WTC11 (cell line): ENCODE measurements around the gene GABRG1. TPM values are rescaled to one million over a fixed set of nuclear protein-coding genes. Genes with fewer than 3 reads are reported as not detected.

Source experiments
- ATAC-seq: fragments of 200-7000 bp; cut with Tn5 transposase; 2 replicates; pipeline ENCODE4 v1.10.0; 2021; ENCODE audit warnings: mild to moderate bottlenecking, moderate library complexity
- CTCF ChIA-PET: fragments of 300-600 bp; sonication (Branson Sonifier 250); formaldehyde crosslinking; loops from one replicate; lab custom pipeline; 2021; ENCODE audit warnings: antibody characterized with exemption; lab: Charles Lee
- POLR2A ChIA-PET: fragments of 350-600 bp; sonication (Branson Sonifier 250); formaldehyde crosslinking; loops from one replicate; lab custom pipeline; 2021; ENCODE audit warnings: antibody characterized with exemption; lab: Charles Lee
- DNase-seq: peaks from one replicate; pipeline ENCODE4 v3.0.0; 2021; ENCODE audit warnings: low spot score
- H3K27ac Mint-ChIP-seq: 2 replicates; pipeline ENCODE4 v1.8.0; 2021; ENCODE audit warnings: mixed read lengths
- H3K27me3 Mint-ChIP-seq: 2 replicates; pipeline ENCODE4 v1.8.0; 2021; ENCODE audit warnings: low read depth, mild to moderate bottlenecking, moderate library complexity, mixed read lengths
- H3K36me3 Mint-ChIP-seq: 2 replicates; pipeline ENCODE4 v1.8.0; 2021; ENCODE audit warnings: mixed read lengths
- H3K4me1 Mint-ChIP-seq: 2 replicates; pipeline ENCODE4 v1.8.0; 2022; ENCODE audit warnings: mixed read lengths
- H3K4me3 Mint-ChIP-seq: 2 replicates; pipeline ENCODE4 v1.8.0; 2021; ENCODE audit warnings: mild to moderate bottlenecking, moderate library complexity, mixed read lengths
- H3K9me3 Mint-ChIP-seq: 2 replicates; pipeline ENCODE4 v1.8.0; 2021; ENCODE audit warnings: mixed read lengths
- CBFB ChIP-seq: sonication (generic); formaldehyde crosslinking; IDR thresholded peaks from 2 replicates; pipeline ENCODE4 v1.8.1; 2022; ENCODE audit warnings: mild to moderate bottlenecking, low read depth, missing genetic modification reagents
- CREB1 ChIP-seq: sonication (generic); formaldehyde crosslinking; IDR thresholded peaks from 2 replicates; pipeline ENCODE4 v1.8.0; 2023; ENCODE audit warnings: mild to moderate bottlenecking, missing genetic modification reagents
- CREM ChIP-seq: sonication (generic); formaldehyde crosslinking; IDR thresholded peaks from 2 replicates; pipeline ENCODE4 v1.8.1; 2022; ENCODE audit warnings: mild to moderate bottlenecking, missing genetic modification reagents, moderate library complexity
- ERG ChIP-seq: fragments of 250-450 bp; sonication (Bioruptor Pico); IDR thresholded peaks from 2 replicates; pipeline ENCODE4 v1.8.0; 2021; ENCODE audit warnings: mild to moderate bottlenecking
- ESRRA ChIP-seq: sonication (generic); formaldehyde crosslinking; IDR thresholded peaks from 2 replicates; pipeline ENCODE4 v1.8.1; 2022; ENCODE audit warnings: mild to moderate bottlenecking, missing genetic modification reagents, borderline replicate concordance
- FOXK1 ChIP-seq: sonication (generic); formaldehyde crosslinking; IDR thresholded peaks from 2 replicates; pipeline ENCODE4 v1.8.0; 2022; ENCODE audit warnings: mild to moderate bottlenecking, moderate library complexity, missing genetic modification reagents
- GRHL2 ChIP-seq: fragments of 250-450 bp; sonication (Bioruptor Pico); IDR thresholded peaks from 2 replicates; pipeline ENCODE4 v1.8.0; 2022; ENCODE audit warnings: mild to moderate bottlenecking, moderate library complexity; ENCODE audit not compliant: insufficient replicate concordance, severe bottlenecking
- MLX ChIP-seq: sonication (generic); formaldehyde crosslinking; IDR thresholded peaks from 2 replicates; pipeline ENCODE4 v1.8.1; 2023; ENCODE audit warnings: mild to moderate bottlenecking, missing genetic modification reagents, moderate library complexity
- NFATC4 ChIP-seq: fragments of 250-450 bp; sonication (Bioruptor Pico); IDR thresholded peaks from 2 replicates; pipeline ENCODE4 v1.9.0; 2021; ENCODE audit warnings: mild to moderate bottlenecking
- NFE2L1 ChIP-seq: sonication (generic); formaldehyde crosslinking; IDR thresholded peaks from 2 replicates; pipeline ENCODE4 v1.8.1; 2023; ENCODE audit warnings: missing genetic modification reagents
- NR1H2 ChIP-seq: sonication (generic); formaldehyde crosslinking; IDR thresholded peaks from 2 replicates; pipeline ENCODE4 v1.9.0; 2021; ENCODE audit warnings: mild to moderate bottlenecking, moderate library complexity, missing genetic modification reagents
- RELA ChIP-seq: sonication (generic); formaldehyde crosslinking; IDR thresholded peaks from 2 replicates; pipeline ENCODE4 v1.8.1; 2022; ENCODE audit warnings: missing genetic modification reagents, mild to moderate bottlenecking, borderline replicate concordance
- RORB ChIP-seq: fragments of 250-450 bp; sonication (Bioruptor Pico); IDR thresholded peaks from 2 replicates; pipeline ENCODE4 v1.9.0; 2021; ENCODE audit warnings: mild to moderate bottlenecking
- SMAD3 ChIP-seq: sonication (generic); formaldehyde crosslinking; IDR thresholded peaks from 2 replicates; pipeline ENCODE4 v1.8.0; 2022; ENCODE audit warnings: missing genetic modification reagents, mild to moderate bottlenecking, borderline replicate concordance
- ZNF121 ChIP-seq: sonication (generic); formaldehyde crosslinking; IDR thresholded peaks from 2 replicates; pipeline ENCODE4 v1.8.0; 2023; ENCODE audit warnings: missing genetic modification reagents
- ZNF219 ChIP-seq: sonication (generic); formaldehyde crosslinking; IDR thresholded peaks from 2 replicates; pipeline ENCODE4 v1.8.0; 2023; ENCODE audit warnings: missing genetic modification reagents, mild to moderate bottlenecking, borderline replicate concordance
- ZNF232 ChIP-seq: sonication (generic); formaldehyde crosslinking; IDR thresholded peaks from 2 replicates; pipeline ENCODE4 v1.8.0; 2022; ENCODE audit warnings: mild to moderate bottlenecking, missing genetic modification reagents
- ZNF317 ChIP-seq: sonication (generic); formaldehyde crosslinking; IDR thresholded peaks from 2 replicates; pipeline ENCODE4 v1.8.1; 2023; ENCODE audit warnings: low read depth, mild to moderate bottlenecking, moderate library complexity, missing genetic modification reagents, borderline replicate concordance
- ZNF671 ChIP-seq: fragments of 250-450 bp; sonication (Bioruptor Pico); IDR thresholded peaks from 2 replicates; pipeline ENCODE4 v1.8.0; 2021; ENCODE audit warnings: mild to moderate bottlenecking
- total RNA-seq: library from RNA; stranded (reverse); gene quantifications from 3 replicates; pipeline ENCODE4 v1.2.3, GENCODE V29; 2021
- TF ChIP-seq, protein P1 (sequence below): sonication (generic); formaldehyde crosslinking; IDR thresholded peaks from 2 replicates; pipeline ENCODE4 v1.8.1; 2022; ENCODE audit warnings: mild to moderate bottlenecking, missing genetic modification reagents, moderate library complexity, borderline replicate concordance
- TF ChIP-seq, protein P2 (sequence below): sonication (generic); formaldehyde crosslinking; IDR thresholded peaks from 2 replicates; pipeline ENCODE4 v1.8.0; 2023; ENCODE audit warnings: missing genetic modification reagents, mild to moderate bottlenecking, borderline replicate concordance
- TF ChIP-seq, protein P3 (sequence below): fragments of 250-450 bp; sonication (Bioruptor Pico); IDR thresholded peaks from 2 replicates; pipeline ENCODE4 v1.9.0; 2021; ENCODE audit warnings: mild to moderate bottlenecking
- TF ChIP-seq, protein P4 (sequence below): sonication (generic); formaldehyde crosslinking; conservative IDR thresholded peaks from 2 replicates; pipeline ENCODE4 v1.8.1; 2022; ENCODE audit warnings: mild to moderate bottlenecking, missing genetic modification reagents
- TF ChIP-seq, protein P5 (sequence below): sonication (generic); formaldehyde crosslinking; IDR thresholded peaks from 2 replicates; pipeline ENCODE4 v1.8.0; 2023; ENCODE audit warnings: mild to moderate bottlenecking, missing genetic modification reagents

Gene GABRG1
- total RNA-seq, 1 experiment from 2014 or later, result 0.17 TPM

DNA sequence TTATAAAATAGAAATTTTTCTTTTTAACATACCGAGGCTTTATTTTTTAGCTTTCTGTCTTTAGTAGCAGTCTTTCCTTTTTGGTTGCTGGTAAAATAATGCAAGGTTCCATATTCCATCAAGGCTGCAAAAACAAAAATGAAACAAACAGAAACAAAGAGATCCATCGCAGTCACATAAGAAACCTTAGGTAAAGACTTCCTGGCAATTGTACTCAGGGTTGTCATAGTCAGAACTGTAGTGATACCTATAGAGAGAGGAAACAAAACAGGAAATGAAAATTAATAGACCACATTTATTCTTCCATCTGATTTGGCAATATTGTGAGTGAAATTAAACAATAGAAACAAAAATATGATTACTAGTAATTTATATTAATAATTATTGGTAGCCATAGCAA is 72.5 kb downstream of the GABRG1 start:
- ATAC-seq, result no peak
- DNase-seq, result no peak
- H3K27ac Mint-ChIP-seq, result no peak overlapping the region
- H3K4me3 Mint-ChIP-seq, result no peak overlapping the region
- TF ChIP-seq RORB (CRISPR knock-in tag) (no peak), MLX (no peak), CBFB (no peak), NFE2L1 (no peak), ZNF232 (CRISPR knock-in tag) (no peak), ZNF317 (no peak), ZNF671 (no peak), NR1H2 (CRISPR knock-in tag) (no peak), ZNF121 (CRISPR knock-in tag) (no peak)
- TF ChIP-seq, protein P1, sequence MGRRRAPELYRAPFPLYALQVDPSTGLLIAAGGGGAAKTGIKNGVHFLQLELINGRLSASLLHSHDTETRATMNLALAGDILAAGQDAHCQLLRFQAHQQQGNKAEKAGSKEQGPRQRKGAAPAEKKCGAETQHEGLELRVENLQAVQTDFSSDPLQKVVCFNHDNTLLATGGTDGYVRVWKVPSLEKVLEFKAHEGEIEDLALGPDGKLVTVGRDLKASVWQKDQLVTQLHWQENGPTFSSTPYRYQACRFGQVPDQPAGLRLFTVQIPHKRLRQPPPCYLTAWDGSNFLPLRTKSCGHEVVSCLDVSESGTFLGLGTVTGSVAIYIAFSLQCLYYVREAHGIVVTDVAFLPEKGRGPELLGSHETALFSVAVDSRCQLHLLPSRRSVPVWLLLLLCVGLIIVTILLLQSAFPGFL (CRISPR knock-in tag), result no peak
- TF ChIP-seq, protein P2, sequence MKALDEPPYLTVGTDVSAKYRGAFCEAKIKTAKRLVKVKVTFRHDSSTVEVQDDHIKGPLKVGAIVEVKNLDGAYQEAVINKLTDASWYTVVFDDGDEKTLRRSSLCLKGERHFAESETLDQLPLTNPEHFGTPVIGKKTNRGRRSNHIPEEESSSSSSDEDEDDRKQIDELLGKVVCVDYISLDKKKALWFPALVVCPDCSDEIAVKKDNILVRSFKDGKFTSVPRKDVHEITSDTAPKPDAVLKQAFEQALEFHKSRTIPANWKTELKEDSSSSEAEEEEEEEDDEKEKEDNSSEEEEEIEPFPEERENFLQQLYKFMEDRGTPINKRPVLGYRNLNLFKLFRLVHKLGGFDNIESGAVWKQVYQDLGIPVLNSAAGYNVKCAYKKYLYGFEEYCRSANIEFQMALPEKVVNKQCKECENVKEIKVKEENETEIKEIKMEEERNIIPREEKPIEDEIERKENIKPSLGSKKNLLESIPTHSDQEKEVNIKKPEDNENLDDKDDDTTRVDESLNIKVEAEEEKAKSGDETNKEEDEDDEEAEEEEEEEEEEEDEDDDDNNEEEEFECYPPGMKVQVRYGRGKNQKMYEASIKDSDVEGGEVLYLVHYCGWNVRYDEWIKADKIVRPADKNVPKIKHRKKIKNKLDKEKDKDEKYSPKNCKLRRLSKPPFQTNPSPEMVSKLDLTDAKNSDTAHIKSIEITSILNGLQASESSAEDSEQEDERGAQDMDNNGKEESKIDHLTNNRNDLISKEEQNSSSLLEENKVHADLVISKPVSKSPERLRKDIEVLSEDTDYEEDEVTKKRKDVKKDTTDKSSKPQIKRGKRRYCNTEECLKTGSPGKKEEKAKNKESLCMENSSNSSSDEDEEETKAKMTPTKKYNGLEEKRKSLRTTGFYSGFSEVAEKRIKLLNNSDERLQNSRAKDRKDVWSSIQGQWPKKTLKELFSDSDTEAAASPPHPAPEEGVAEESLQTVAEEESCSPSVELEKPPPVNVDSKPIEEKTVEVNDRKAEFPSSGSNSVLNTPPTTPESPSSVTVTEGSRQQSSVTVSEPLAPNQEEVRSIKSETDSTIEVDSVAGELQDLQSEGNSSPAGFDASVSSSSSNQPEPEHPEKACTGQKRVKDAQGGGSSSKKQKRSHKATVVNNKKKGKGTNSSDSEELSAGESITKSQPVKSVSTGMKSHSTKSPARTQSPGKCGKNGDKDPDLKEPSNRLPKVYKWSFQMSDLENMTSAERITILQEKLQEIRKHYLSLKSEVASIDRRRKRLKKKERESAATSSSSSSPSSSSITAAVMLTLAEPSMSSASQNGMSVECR, result no peak
- TF ChIP-seq, protein P3, sequence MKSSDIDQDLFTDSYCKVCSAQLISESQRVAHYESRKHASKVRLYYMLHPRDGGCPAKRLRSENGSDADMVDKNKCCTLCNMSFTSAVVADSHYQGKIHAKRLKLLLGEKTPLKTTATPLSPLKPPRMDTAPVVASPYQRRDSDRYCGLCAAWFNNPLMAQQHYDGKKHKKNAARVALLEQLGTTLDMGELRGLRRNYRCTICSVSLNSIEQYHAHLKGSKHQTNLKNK (CRISPR knock-in tag), result no peak
- POLR2A ChIA-PET, result no interaction called here
- no peaks in the 10 kb centered on the region for H3K4me1 Mint-ChIP-seq
- no peaks in the 10 kb centered on the region; the same call in 1 of the 2 replicates for H3K36me3 Mint-ChIP-seq
- no peaks in the 10 kb centered on the region for H3K9me3 Mint-ChIP-seq
- CTCF ChIA-PET, result no interaction called here
- no peaks in the 10 kb centered on the region for H3K27me3 Mint-ChIP-seq

DNA sequence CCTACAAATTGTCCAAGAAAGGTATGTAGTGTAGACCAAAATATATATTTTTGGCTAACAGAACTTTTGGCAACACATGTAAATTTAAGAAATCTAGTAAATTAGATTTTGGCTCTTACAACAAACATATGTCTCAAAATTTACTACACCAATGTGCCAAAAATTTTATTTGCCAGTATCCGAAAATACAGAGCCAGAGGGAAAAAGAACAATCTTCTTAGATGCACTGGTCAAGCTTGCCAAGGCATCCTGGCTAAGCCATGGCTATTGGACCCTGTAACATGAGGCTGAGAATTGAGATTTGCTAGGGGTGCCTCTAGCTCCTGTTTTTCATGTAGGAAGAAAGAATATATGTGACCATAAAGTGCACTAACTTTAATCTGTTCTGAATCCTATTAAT is 91.8 kb downstream of the GABRG1 start:
- ATAC-seq (no peak), DNase-seq (no peak)
- no peaks in the 10 kb centered on the region for H3K4me1 Mint-ChIP-seq
- H3K9me3 Mint-ChIP-seq, result no peaks in the 10 kb centered on the region
- ChIA-PET CTCF (no interaction called here), POLR2A (no interaction called here)
- no peak overlapping the region for H3K27ac Mint-ChIP-seq
- H3K27me3 Mint-ChIP-seq, result no peaks in the 10 kb centered on the region
- no peaks in the 10 kb centered on the region for H3K36me3 Mint-ChIP-seq
- H3K4me3 Mint-ChIP-seq, result no peak overlapping the region
- TF ChIP-seq ESRRA (CRISPR knock-in tag) (no peak), CREM (CRISPR knock-in tag) (no peak), NFATC4 (CRISPR knock-in tag) (no peak), MLX (no peak), GRHL2 (no peak), FOXK1 (CRISPR knock-in tag) (no peak), CREB1 (CRISPR knock-in tag) (no peak), RELA (CRISPR knock-in tag) (no peak), ZNF219 (CRISPR knock-in tag) (no peak), ERG (CRISPR knock-in tag) (no peak), ZNF232 (CRISPR knock-in tag) (no peak), SMAD3 (CRISPR knock-in tag) (no peak)
- TF ChIP-seq, protein P4, sequence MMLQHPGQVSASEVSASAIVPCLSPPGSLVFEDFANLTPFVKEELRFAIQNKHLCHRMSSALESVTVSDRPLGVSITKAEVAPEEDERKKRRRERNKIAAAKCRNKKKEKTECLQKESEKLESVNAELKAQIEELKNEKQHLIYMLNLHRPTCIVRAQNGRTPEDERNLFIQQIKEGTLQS (CRISPR knock-in tag), result no peak
- TF ChIP-seq, protein P5, sequence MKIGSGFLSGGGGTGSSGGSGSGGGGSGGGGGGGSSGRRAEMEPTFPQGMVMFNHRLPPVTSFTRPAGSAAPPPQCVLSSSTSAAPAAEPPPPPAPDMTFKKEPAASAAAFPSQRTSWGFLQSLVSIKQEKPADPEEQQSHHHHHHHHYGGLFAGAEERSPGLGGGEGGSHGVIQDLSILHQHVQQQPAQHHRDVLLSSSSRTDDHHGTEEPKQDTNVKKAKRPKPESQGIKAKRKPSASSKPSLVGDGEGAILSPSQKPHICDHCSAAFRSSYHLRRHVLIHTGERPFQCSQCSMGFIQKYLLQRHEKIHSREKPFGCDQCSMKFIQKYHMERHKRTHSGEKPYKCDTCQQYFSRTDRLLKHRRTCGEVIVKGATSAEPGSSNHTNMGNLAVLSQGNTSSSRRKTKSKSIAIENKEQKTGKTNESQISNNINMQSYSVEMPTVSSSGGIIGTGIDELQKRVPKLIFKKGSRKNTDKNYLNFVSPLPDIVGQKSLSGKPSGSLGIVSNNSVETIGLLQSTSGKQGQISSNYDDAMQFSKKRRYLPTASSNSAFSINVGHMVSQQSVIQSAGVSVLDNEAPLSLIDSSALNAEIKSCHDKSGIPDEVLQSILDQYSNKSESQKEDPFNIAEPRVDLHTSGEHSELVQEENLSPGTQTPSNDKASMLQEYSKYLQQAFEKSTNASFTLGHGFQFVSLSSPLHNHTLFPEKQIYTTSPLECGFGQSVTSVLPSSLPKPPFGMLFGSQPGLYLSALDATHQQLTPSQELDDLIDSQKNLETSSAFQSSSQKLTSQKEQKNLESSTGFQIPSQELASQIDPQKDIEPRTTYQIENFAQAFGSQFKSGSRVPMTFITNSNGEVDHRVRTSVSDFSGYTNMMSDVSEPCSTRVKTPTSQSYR (CRISPR knock-in tag), result no peak
